ENCODE data around the gene ZNF687.

Gene ZNF687

GRCh38 chr1:151242442-151242841, 39.7 kb upstream of the ZNF687 start:
- H3K9me3 ChIP-seq (ENCODE audit: control insufficient read depth, low read length), result no peaks in the 10 kb centered on the region
- H3K4me1 ChIP-seq, result peaks cover 3% of the 10 kb centered on the region
- no peaks in the 10 kb centered on the region for H3K36me3 ChIP-seq (ENCODE audit: control insufficient read depth, insufficient read depth, low read length)
- no peak overlapping the region for H3K4me3 ChIP-seq (ENCODE audit: low read depth, low read length)
- no peak overlapping the region for H3K9ac ChIP-seq
- no peaks in the 10 kb centered on the region for H3K79me2 ChIP-seq
- no peak overlapping the region for H3K27ac ChIP-seq
- no peak for TF ChIP-seq CTCF (IDR thresholded peaks at IDR 0.05)
- no peak overlapping the region for H3K4me2 ChIP-seq (ENCODE audit: low read length)
- H2AFZ ChIP-seq, result no peak overlapping the region
- H3K27me3 ChIP-seq (ENCODE audit: control insufficient read depth, insufficient read depth, low read length), result no peaks in the 10 kb centered on the region

GRCh38 chr1:151243683-151244216, 38.3 kb upstream of the ZNF687 start:
- Histone ChIP-seq H3K27ac (no peak overlapping the region), H3K9ac (no peak overlapping the region), H3K4me1 (peaks cover 3% of the 10 kb centered on the region), H3K27me3 (ENCODE audit: control insufficient read depth, insufficient read depth, low read length) (no peaks in the 10 kb centered on the region), H3K9me3 (ENCODE audit: control insufficient read depth, low read length) (no peaks in the 10 kb centered on the region), H3K4me2 (ENCODE audit: low read length) (no peak overlapping the region), H3K4me3 (ENCODE audit: low read depth, low read length) (no peak overlapping the region), H2AFZ (no peak overlapping the region), H3K36me3 (ENCODE audit: control insufficient read depth, insufficient read depth, low read length) (no peaks in the 10 kb centered on the region), H3K79me2 (no peaks in the 10 kb centered on the region)
- no peak for TF ChIP-seq CTCF (IDR thresholded peaks at IDR 0.05)

- Histone ChIP-seq H3K9me3 (ENCODE audit: control insufficient read depth, low read length) (no peaks in the 10 kb centered on the region), H3K4me2 (ENCODE audit: low read length) (no peak overlapping the region), H3K4me3 (ENCODE audit: low read depth, low read length) (no peak overlapping the region), H3K9ac (no peak overlapping the region), H3K79me2 (no peaks in the 10 kb centered on the region), H3K36me3 (ENCODE audit: control insufficient read depth, insufficient read depth, low read length) (no peaks in the 10 kb centered on the region), H3K27me3 (ENCODE audit: control insufficient read depth, insufficient read depth, low read length) (no peaks in the 10 kb centered on the region), H2AFZ (no peak overlapping the region), H3K4me1 (peaks cover 3% of the 10 kb centered on the region), H3K27ac (no peak overlapping the region)
- no peak for TF ChIP-seq CTCF (IDR thresholded peaks at IDR 0.05)
These were observed 35.3 kb upstream of the ZNF687 start for GRCh38 chr1:151246786-151247185.

- Histone ChIP-seq H3K27me3 (ENCODE audit: control insufficient read depth, insufficient read depth, low read length) (no peaks in the 10 kb centered on the region), H3K4me1 (peaks cover 4% of the 10 kb centered on the region), H3K36me3 (ENCODE audit: control insufficient read depth, insufficient read depth, low read length) (no peaks in the 10 kb centered on the region)
These were observed 30.2 kb upstream of the ZNF687 start for GRCh38 chr1:151251656-151252470.

More at GRCh38 chr1:151251656-151252470, 30.2 kb upstream of the ZNF687 start:
- no peak overlapping the region for H3K27ac ChIP-seq
- no peak overlapping the region for H3K4me3 ChIP-seq (ENCODE audit: low read depth, low read length)
- H3K4me2 ChIP-seq (ENCODE audit: low read length), result no peak overlapping the region
- H3K9me3 ChIP-seq (ENCODE audit: control insufficient read depth, low read length), result no peaks in the 10 kb centered on the region
- TF ChIP-seq CTCF (IDR thresholded peaks at IDR 0.05), result peak; percentile 68
- peaks cover 9% of the 10 kb centered on the region for H3K79me2 ChIP-seq
- no peak overlapping the region for H3K9ac ChIP-seq
- H2AFZ ChIP-seq, result no peak overlapping the region

Data from parathyroid adenoma (tissue), 2 donors.